RWPE1 (cell line): ENCODE data around the gene CD247.

Experiments used
- CTCF ChIA-PET: fragments of 350-600 bp; sonication (Branson Sonifier 250); formaldehyde crosslinking; extraction: SDS; loops from one replicate; lab custom pipeline; 2021; lab: Yijun Ruan, JAX
- POLR2A ChIA-PET: fragments of 400-600 bp; formaldehyde crosslinking; extraction: SDS; loops from one replicate; lab custom pipeline; 2020; ENCODE audit warnings: antibody characterized with exemption; ENCODE audit not compliant: low non-redundant PET; lab: Yijun Ruan, JAX
- DNase-seq: peaks from one replicate; pipeline ENCODE4 v3.0.0; 2012; ENCODE audit warnings: low spot score
- H3K27ac ChIP-seq: fragments of 450-650 bp; 2 replicates; pipeline ENCODE4 v1.5.1; 2017
- CTCF ChIP-seq: fragments of 450-650 bp; conservative IDR thresholded peaks from 2 replicates; pipeline ENCODE4 v1.5.1; 2017; ENCODE audit warnings: low read depth, mild to moderate bottlenecking

Gene CD247

GRCh38 chr1:167518331-167518700 is at the start of gene CD247:
Gene CD247 (minus strand): TSS chr1:167518529. CDS start chr1:167518465, 64 bp downstream.
- H3K27ac ChIP-seq, result no peak within 1 kb of the TSS
- ChIA-PET CTCF (interaction anchor here (0.7 kb wide), 1 partner anchor 126 kb away, joined by 3 read pairs; no protein-coding TSS in a partner anchor), POLR2A (no interaction called here)
- no peak for DNase-seq
- no peak for TF ChIP-seq CTCF

DNA sequence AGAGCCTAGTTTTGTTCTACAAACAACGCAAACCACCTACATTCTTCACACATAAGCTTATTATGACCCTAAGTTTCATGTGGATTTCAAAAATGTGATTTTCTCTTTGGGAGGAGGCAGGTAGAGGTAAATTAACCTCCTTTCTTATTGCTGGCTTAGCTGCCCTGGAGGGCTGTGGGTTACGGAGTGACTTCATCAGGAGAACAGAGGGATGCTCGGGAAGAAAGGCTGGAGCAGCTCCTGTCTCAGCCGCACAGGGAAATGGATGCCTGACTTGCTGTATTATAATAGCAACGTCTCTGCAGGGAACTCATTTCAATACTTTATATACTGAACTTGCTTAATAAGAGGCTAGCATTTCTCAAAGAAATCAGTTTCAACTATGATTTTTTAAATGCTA is 49.3 kb upstream of the CD247 start:
- no peak for TF ChIP-seq CTCF
- DNase-seq, result no peak
- ChIA-PET CTCF (interaction anchor here (0.7 kb wide), 1 partner anchor 57 kb away, joined by 6 read pairs; no protein-coding TSS in a partner anchor), POLR2A (no interaction called here)
- H3K27ac ChIP-seq, result no peak overlapping the region

DNA sequence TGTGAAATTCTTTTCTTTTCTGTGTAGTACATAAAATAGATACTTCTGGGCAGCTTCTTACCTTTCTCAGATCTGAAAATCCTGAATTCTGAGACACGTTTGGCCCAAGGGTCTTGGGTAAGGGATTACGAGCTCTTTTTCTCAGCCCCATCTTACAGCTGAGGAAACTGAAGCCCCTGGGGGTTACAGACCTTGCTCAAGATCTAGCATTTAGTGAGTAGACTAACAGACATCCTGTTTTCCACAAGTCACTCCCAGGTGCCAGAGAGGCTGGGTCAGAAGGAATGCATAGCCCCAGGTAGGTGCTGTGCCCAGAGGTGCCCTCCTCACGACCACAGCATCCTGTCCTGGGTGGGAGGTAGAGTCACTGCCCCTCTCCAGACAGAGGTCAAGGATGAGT is 48.4 kb upstream of the CD247 start:
- CTCF ChIA-PET, result no interaction called here
- TF ChIP-seq CTCF, result no peak
- DNase-seq, result no peak
- H3K27ac ChIP-seq, result no peak overlapping the region
- POLR2A ChIA-PET, result no interaction called here

GRCh38 chr1:167565922-167566321 is 47.6 kb upstream of the CD247 start:
- ChIA-PET CTCF (no interaction called here), POLR2A (no interaction called here)

GRCh38 chr1:167564612-167565270 is 46.4 kb upstream of the CD247 start:
- no peak for TF ChIP-seq CTCF
- ChIA-PET POLR2A (no interaction called here), CTCF (interaction anchor here (0.6 kb wide), 1 partner anchor 150 kb away, joined by 3 read pairs; no protein-coding TSS in a partner anchor)
- no peak for DNase-seq
- H3K27ac ChIP-seq, result no peak overlapping the region

More at GRCh38 chr1:167565922-167566321, 47.6 kb upstream of the CD247 start:
- TF ChIP-seq CTCF, result no peak
- DNase-seq, result no peak
- no peak overlapping the region for H3K27ac ChIP-seq

GRCh38 chr1:167563579-167564246 is 45.4 kb upstream of the CD247 start:
- no peak overlapping the region for H3K27ac ChIP-seq
- TF ChIP-seq CTCF, result no peak
- POLR2A ChIA-PET, result no interaction called here
- no peak for DNase-seq
- CTCF ChIA-PET, result interaction anchor here (0.5 to 1.7 kb wide), 4 partner anchors 9 to 296 kb away, joined by 3 to 5 read pairs (median 3); no protein-coding TSS in a partner anchor
